Cortex of kidney (tissue), 1 donor: ENCODE data around the gene ASAP3.

ENCODE experiments used
- DNase-seq: peaks from one replicate; lab custom pipeline; 2025; lab: John Stamatoyannopoulos, UW

ASAP3 gene

GRCh38 chr1:23483321-23484252 lies at the start of gene ASAP3:
ASAP3 (minus strand) TSS chr1:23484179; CDS start chr1:23484133, 46 bp downstream.
- no peak for DNase-seq

- DNase-seq, result no peak
Observed at GRCh38 chr1:23533246-23534023, 49.5 kb upstream of the ASAP3 start.

- DNase-seq, result no peak
Observed at GRCh38 chr1:23531562-23532094, 47.6 kb upstream of the ASAP3 start.

GRCh38 chr1:23530747-23531561 lies 47.0 kb upstream of the ASAP3 start, which contains the start of gene E2F2:
E2F2 (minus strand) TSS chr1:23531233; CDS start chr1:23530793, 440 bp downstream.
- DNase-seq, result no peak

- no peak for DNase-seq
Observed at GRCh38 chr1:23530087-23530746, 46.2 kb upstream of the ASAP3 start.

- DNase-seq, result no peak
Observed at GRCh38 chr1:23529146-23530086, 45.4 kb upstream of the ASAP3 start.

- no peak for DNase-seq
Observed at GRCh38 chr1:23528250-23528978, 44.4 kb upstream of the ASAP3 start.

GRCh38 chr1:23527900-23528249 lies 43.9 kb upstream of the ASAP3 start:
- DNase-seq, result no peak

- DNase-seq, result no peak
Observed at GRCh38 chr1:23527366-23527765, 43.4 kb upstream of the ASAP3 start.

GRCh38 chr1:23526329-23527041 lies 42.5 kb upstream of the ASAP3 start:
- DNase-seq, result no peak

- DNase-seq, result no peak
Observed at GRCh38 chr1:23525558-23526250, 41.7 kb upstream of the ASAP3 start.

- DNase-seq, result no peak
Observed at GRCh38 chr1:23524716-23525401, 40.9 kb upstream of the ASAP3 start.

GRCh38 chr1:23524163-23524562 lies 40.2 kb upstream of the ASAP3 start:
- no peak for DNase-seq

GRCh38 chr1:23522244-23522982 lies 38.4 kb upstream of the ASAP3 start:
- no peak for DNase-seq

GRCh38 chr1:23521588-23521987 lies 37.6 kb upstream of the ASAP3 start:
- DNase-seq, result no peak

GRCh38 chr1:23517581-23517980 lies 33.6 kb upstream of the ASAP3 start:
- DNase-seq, result no peak

- DNase-seq, result no peak
Observed at GRCh38 chr1:23515905-23516304, 31.9 kb upstream of the ASAP3 start.
